Neural cell (in vitro differentiated cells): ENCODE data around the gene TMEM86A.

ENCODE experiments used
- CTCF ChIP-seq: fragments of 450-650 bp; IDR thresholded peaks from 2 replicates; pipeline ENCODE4 v1.5.1; 2014; ENCODE audit warnings: antibody characterized with exemption, mild to moderate bottlenecking, moderate library complexity; ENCODE audit not compliant: poor library complexity, severe bottlenecking
- MXI1 ChIP-seq: fragments of 450-650 bp; conservative IDR thresholded peaks from 2 replicates; pipeline ENCODE4 v1.6.1; 2014; ENCODE audit warnings: antibody characterized with exemption, mild to moderate bottlenecking; ENCODE audit not compliant: poor library complexity, severe bottlenecking
- POLR2AphosphoS5 ChIP-seq: IDR thresholded peaks from 2 replicates; pipeline ENCODE4 v1.6.1; 2012
- RAD21 ChIP-seq: fragments of 450-650 bp; conservative IDR thresholded peaks from 2 replicates; pipeline ENCODE4 v1.6.1; 2014; ENCODE audit warnings: antibody characterized with exemption, mild to moderate bottlenecking, moderate library complexity
- REST ChIP-seq: IDR thresholded peaks from 2 replicates; pipeline ENCODE4 v1.6.1; 2012; ENCODE audit warnings: borderline replicate concordance

- TF ChIP-seq CTCF: no peak
- no peak for TF ChIP-seq REST
- TF ChIP-seq POLR2AphosphoS5: no peak
- TF ChIP-seq RAD21: no peak
- TF ChIP-seq MXI1: no peak
Observed at GRCh38 chr11:18737642-18738041, 39.1 kb downstream of the TMEM86A start.
